ENCODE results near the gene LPIN1. TPM values are rescaled to one million over a fixed set of nuclear protein-coding genes. Genes with fewer than 3 reads are reported as not detected.

Gene LPIN1
- total RNA-seq, 4 donors from 2014 or later: 55.2 to 77.0 (median 72.8) TPM

DNA sequence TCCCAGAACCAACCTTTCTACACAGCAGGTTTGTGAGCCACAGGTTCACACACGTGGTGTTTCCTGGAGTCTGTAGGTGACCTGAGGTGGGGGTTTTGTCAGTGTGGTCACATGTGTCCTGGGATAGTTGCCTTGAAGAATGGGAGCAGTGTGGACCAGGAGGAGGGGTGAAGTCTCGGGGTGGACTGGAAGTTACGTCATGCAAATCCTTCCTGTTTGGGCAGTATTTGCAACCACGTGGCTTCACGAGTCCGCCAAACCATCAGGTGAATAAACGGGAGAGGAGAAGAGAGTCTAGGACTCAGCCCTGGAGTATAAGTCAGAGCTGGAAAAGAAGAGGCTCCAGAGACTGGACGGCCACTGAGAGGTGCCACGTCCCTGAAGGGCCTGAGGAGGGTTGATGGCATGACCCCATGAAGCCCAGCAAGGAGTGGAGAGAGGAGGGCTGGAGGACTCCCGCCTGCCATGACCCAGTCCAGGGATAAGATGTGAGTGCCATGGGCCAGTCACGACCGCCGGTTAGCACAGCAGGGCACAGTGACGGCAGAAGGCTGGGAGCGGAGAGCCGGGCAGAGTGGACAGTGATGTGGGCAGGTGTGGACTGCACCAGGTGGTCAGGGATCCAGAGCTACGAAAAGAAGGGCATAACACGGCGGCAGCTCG lies 16.5 kb downstream of the LPIN1 start:
- Histone ChIP-seq H3K27me3 (no peaks in the 10 kb centered on the region), H3K4me3 (no peak overlapping the region), H3K9me3 (no peaks in the 10 kb centered on the region), H3K4me1 (peaks cover 13 to 21% (median 18%) of the 10 kb centered on the region in 4 donors), H3K27ac (replicated peaks in 1 of 4) (no peak overlapping the region), H3K36me3 (peaks cover 15 to 40% (median 31%) of the 10 kb centered on the region in 4 donors)
- no peak for DNase-seq (ENCODE audit: extremely low spot score)
- 81% methylated on average over 20 of the region's 20 CpGs for WGBS
- intact Hi-C loops (cut with DNase I): no loop called here
- TF ChIP-seq POLR2A (IDR thresholded peaks at IDR 0.05; ENCODE audit: low read depth) (no peak), EP300 (IDR thresholded peaks at IDR 0.05) (no peak), POLR2AphosphoS5 (IDR thresholded peaks at IDR 0.05) (no peak)
- TF ChIP-seq, protein P1, sequence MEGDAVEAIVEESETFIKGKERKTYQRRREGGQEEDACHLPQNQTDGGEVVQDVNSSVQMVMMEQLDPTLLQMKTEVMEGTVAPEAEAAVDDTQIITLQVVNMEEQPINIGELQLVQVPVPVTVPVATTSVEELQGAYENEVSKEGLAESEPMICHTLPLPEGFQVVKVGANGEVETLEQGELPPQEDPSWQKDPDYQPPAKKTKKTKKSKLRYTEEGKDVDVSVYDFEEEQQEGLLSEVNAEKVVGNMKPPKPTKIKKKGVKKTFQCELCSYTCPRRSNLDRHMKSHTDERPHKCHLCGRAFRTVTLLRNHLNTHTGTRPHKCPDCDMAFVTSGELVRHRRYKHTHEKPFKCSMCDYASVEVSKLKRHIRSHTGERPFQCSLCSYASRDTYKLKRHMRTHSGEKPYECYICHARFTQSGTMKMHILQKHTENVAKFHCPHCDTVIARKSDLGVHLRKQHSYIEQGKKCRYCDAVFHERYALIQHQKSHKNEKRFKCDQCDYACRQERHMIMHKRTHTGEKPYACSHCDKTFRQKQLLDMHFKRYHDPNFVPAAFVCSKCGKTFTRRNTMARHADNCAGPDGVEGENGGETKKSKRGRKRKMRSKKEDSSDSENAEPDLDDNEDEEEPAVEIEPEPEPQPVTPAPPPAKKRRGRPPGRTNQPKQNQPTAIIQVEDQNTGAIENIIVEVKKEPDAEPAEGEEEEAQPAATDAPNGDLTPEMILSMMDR (IDR thresholded peaks at IDR 0.05): no peak

- intact Hi-C loops (cut with DNase I): no loop called here
- no peaks in the 10 kb centered on the region for H3K27me3 ChIP-seq
- WGBS: 65% methylated on average over 4 of the region's 4 CpGs
- peaks cover 10 to 21% (median 12%) of the 10 kb centered on the region in 4 donors for H3K4me1 ChIP-seq
- H3K9me3 ChIP-seq: no peaks in the 10 kb centered on the region
- DNase-seq (ENCODE audit: extremely low spot score): no peak
- peak overlapping the region in 1 of 4 donors; percentile 35 for H3K27ac ChIP-seq (replicated peaks in 1 of 4)
- H3K36me3 ChIP-seq: peaks cover 15 to 54% (median 42%) of the 10 kb centered on the region in 4 donors
- TF ChIP-seq POLR2AphosphoS5 (IDR thresholded peaks at IDR 0.05) (peak in 1 of 2 donors; percentile 45), POLR2A (IDR thresholded peaks at IDR 0.05; ENCODE audit: low read depth) (no peak), EP300 (IDR thresholded peaks at IDR 0.05) (no peak)
- TF ChIP-seq, protein P1 (IDR thresholded peaks at IDR 0.05): no peak
- no peak overlapping the region for H3K4me3 ChIP-seq
Measured at GRCh38 chr2:11764359-11764758, 17.9 kb downstream of the LPIN1 start.

DNA sequence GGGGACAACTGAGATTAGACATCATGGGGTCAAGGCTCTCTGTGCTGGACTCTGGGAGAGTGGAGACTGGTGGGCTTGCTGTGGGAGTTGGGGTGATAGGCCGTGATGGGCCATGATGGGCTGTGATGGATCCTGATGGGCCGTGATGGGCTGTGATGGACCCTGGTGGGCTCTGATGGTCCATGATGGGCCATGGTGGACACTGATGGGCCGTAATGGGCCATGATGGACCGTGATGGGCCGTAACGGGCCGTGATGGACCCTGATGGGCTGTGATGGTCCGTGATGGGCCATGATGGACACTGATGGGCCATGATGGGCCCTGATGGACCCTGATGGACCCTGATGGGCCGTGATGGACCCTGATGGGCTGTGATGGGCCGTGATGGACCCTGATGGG lies 18.5 kb downstream of the LPIN1 start:
- H3K9me3 ChIP-seq: no peaks in the 10 kb centered on the region
- H3K4me3 ChIP-seq: no peak overlapping the region
- 94% methylated on average over 10 of the region's 10 CpGs for WGBS
- H3K4me1 ChIP-seq: peaks cover 10 to 21% (median 12%) of the 10 kb centered on the region in 4 donors
- intact Hi-C loops (cut with DNase I): no loop called here
- DNase-seq (ENCODE audit: extremely low spot score): no peak
- H3K27me3 ChIP-seq: no peaks in the 10 kb centered on the region
- H3K27ac ChIP-seq (replicated peaks in 1 of 4): peak overlapping the region in 1 of 4 donors; percentile 35
- TF ChIP-seq EP300 (IDR thresholded peaks at IDR 0.05): no peak
- TF ChIP-seq, protein P1 (IDR thresholded peaks at IDR 0.05): no peak
- no peak for TF ChIP-seq POLR2A (IDR thresholded peaks at IDR 0.05; ENCODE audit: low read depth)
- TF ChIP-seq POLR2AphosphoS5 (IDR thresholded peaks at IDR 0.05): no peak
- H3K36me3 ChIP-seq: peaks cover 18 to 58% (median 47%) of the 10 kb centered on the region in 4 donors

DNA sequence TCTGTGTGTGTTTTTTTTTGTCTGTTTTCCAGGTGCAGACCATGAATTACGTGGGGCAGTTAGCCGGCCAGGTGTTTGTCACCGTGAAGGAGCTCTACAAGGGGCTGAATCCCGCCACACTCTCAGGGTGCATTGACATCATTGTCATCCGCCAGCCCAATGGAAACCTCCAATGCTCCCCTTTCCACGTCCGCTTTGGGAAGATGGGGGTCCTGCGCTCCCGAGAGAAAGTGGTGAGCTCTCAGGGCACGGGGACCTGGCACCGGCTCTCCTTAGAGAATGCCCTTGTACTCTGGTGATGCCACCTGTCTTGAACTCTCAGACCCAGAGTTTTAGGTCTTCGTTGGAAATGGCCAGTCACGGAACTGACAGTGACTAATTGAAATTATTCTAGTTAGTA lies 19.1 kb downstream of the LPIN1 start:
- peaks cover 24 to 64% (median 52%) of the 10 kb centered on the region in 4 donors for H3K36me3 ChIP-seq
- TF ChIP-seq POLR2AphosphoS5 (IDR thresholded peaks at IDR 0.05) (no peak), EP300 (IDR thresholded peaks at IDR 0.05) (no peak), POLR2A (IDR thresholded peaks at IDR 0.05; ENCODE audit: low read depth) (no peak)
- TF ChIP-seq, protein P1 (IDR thresholded peaks at IDR 0.05): no peak

More for the DNA sequence above, 19.1 kb downstream of the LPIN1 start:
- 98% methylated on average over 12 of the region's 13 CpGs for WGBS
- H3K4me3 ChIP-seq: no peak overlapping the region
- intact Hi-C loops (cut with DNase I): no loop called here
- no peaks in the 10 kb centered on the region for H3K9me3 ChIP-seq
- no peak for DNase-seq (ENCODE audit: extremely low spot score)
- no peak overlapping the region for H3K27ac ChIP-seq (replicated peaks in 1 of 4)
- H3K4me1 ChIP-seq: peaks cover 10 to 21% (median 12%) of the 10 kb centered on the region in 4 donors
- H3K27me3 ChIP-seq: no peaks in the 10 kb centered on the region

Measured in esophagus muscularis mucosa (tissue), 4 donors.